Measurements from ENCODE around the gene ADAM11. TPM values are rescaled to one million over a fixed set of nuclear protein-coding genes. Genes with fewer than 3 reads are reported as not detected.

ADAM11 gene
- total RNA-seq, 2 donors from 2014 or later: 0.56 to 1.6 TPM

DNA sequence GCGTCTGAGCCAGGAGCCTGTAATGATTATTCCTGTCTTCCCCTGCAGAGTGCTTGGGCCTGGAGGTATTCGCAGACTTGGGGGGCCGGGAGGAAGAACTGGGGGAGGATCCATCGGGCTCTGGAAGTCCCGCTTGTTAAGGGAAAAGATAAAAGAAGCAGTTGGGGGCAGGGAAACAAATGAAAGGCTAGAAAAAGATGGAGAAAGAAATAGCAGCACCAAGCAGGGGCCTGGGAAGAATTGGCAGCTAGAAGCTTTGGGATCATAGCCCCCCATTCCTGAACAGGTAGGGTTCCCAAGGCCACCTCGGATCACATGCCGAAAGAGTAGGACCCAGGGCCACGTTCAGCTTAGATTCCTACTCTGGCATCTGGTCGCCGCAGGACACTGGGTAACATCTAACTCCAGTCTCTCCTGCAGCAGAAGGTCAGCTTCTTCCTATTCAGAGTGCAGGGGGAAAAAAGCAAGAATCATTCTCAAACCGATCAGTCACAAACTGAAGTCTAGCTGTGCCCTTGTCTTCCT is 23.6 kb downstream of the ADAM11 start:
- H3K27me3 Mint-ChIP-seq (ENCODE audit: low read depth): peaks cover 5% of the 10 kb centered on the region
- ATAC-seq (replicated peaks in 1 of 2) (no peak), DNase-seq (no peak)
- H3K27ac Mint-ChIP-seq: no peak overlapping the region
- H3K9me3 Mint-ChIP-seq: no peaks in the 10 kb centered on the region
- H3K4me1 Mint-ChIP-seq (ENCODE audit: low read depth): peaks cover 10% of the 10 kb centered on the region
- H3K4me3 Mint-ChIP-seq: no peak overlapping the region
- no peaks in the 10 kb centered on the region for H3K36me3 Mint-ChIP-seq (ENCODE audit: insufficient read depth in 2 of 2)

DNA sequence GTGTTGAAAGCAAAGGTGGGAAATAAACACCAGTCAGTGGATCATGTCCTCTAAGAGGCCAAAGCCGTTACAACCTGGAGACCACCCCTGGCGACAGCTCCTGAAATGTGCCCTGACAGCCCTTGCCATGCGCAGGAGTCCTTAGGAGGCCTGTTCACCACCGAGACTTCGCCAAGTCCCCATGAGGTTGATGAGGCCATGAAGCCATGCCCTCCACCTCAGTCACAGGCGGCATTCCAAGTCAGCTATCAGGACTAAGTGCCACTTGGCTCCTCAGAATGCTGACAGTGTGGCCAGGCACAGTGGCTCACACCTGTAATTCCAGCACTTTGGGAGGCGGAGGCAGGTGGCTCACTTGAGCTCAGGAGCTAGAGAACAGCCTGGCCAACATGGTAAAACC is 27.1 kb downstream of the ADAM11 start:
- Mint-ChIP-seq H3K36me3 (ENCODE audit: insufficient read depth in 2 of 2) (no peaks in the 10 kb centered on the region), H3K27ac (no peak overlapping the region), H3K4me1 (ENCODE audit: low read depth) (no peaks in the 10 kb centered on the region), H3K27me3 (ENCODE audit: low read depth) (no peaks in the 10 kb centered on the region), H3K9me3 (no peaks in the 10 kb centered on the region), H3K4me3 (no peak overlapping the region)
- ATAC-seq (replicated peaks in 1 of 2): no peak
- no peak for DNase-seq

DNA sequence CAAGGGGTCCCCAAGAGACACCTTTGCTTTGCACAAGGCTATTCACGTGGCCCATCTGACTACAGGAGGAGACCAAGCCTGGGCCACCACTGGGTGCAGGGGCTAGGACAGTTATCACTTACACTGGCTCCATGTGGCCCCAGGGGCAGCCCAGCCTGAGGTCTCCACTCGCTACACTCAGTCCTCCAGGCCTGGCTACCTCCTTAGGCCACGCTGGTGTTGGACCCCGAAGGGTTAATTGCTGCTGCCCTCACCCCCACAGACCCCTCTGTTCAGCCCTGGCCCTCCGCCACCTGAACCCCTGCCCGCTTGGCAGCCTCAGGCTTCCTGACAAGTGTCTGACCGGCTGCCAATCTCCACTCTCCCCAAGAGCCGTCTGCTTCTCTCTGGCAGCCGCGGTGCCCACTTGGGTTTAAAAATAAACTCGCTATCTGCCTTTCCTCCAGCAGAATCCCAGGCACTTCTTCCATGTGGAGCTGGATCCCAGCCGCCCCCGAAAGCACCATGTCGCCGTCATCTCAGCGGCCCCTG is 27.8 kb downstream of the ADAM11 start:
- no peak overlapping the region for H3K27ac Mint-ChIP-seq
- no peaks in the 10 kb centered on the region for H3K9me3 Mint-ChIP-seq
- ATAC-seq (replicated peaks in 1 of 2) (no peak), DNase-seq (no peak)
- no peaks in the 10 kb centered on the region for H3K27me3 Mint-ChIP-seq (ENCODE audit: low read depth)
- no peaks in the 10 kb centered on the region for H3K36me3 Mint-ChIP-seq (ENCODE audit: insufficient read depth in 2 of 2)
- H3K4me3 Mint-ChIP-seq: no peak overlapping the region
- no peaks in the 10 kb centered on the region for H3K4me1 Mint-ChIP-seq (ENCODE audit: low read depth)

DNA sequence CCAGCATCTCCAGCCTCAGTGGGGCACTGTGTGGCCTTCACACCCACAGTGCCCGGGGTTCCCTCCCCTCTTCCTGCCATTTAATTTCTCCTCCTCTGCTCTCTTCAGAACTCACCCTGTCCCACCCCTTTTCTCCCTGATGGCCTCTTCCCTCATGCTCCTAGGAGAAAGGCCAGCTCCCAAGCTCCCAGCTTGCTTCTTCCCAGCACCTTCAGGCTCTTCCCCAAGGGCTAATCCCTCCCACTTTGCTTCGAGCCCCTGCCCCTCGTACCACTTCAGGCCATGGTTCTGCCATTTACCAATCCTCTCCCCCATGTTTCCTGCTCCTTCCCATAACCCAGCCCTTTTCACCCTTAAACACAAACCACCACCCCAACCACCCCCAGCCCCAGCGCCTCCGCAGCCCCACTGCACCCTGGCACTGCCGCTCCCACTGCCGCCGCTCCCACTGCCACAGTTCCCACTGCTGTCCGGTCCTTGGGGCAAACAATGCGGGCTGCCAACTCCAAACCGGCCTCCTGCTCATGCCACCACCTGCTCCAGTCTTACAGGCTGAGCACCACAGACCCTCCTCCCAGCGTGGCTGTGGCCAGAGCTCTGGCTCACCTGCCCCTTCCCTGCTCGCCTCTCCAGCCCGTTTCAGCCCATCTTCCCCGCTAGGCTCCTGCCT is 28.6 kb downstream of the ADAM11 start:
- H3K36me3 Mint-ChIP-seq (ENCODE audit: insufficient read depth in 2 of 2): no peaks in the 10 kb centered on the region
- no peak for ATAC-seq (replicated peaks in 1 of 2)
- no peaks in the 10 kb centered on the region for H3K9me3 Mint-ChIP-seq

DNA sequence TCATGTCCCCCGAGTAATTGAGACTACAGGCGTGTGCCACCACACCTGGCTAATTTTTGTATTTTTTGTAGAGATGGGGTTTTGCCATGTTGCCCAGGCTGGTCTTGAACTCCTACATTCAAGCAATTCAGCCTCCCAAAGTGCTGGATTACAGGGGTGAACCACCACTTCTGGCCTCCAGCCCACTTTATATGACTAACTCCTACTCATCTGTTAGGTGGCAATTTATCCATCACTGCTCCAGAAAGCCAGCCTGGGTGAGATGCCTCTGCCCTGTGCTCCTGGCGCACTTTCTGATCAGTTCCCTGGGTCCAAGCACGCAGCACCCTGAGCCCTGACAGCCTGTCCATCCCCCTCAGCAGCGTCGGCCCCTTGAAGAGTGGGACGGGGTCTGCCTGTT is 29.4 kb downstream of the ADAM11 start:
- no peaks in the 10 kb centered on the region for H3K27me3 Mint-ChIP-seq (ENCODE audit: low read depth)
- peak overlapping the region; percentile 54 for H3K27ac Mint-ChIP-seq
- DNase-seq (no peak), ATAC-seq (replicated peaks in 1 of 2) (no peak)
- H3K4me1 Mint-ChIP-seq (ENCODE audit: low read depth): no peaks in the 10 kb centered on the region
- H3K4me3 Mint-ChIP-seq: no peak overlapping the region
- no peaks in the 10 kb centered on the region for H3K9me3 Mint-ChIP-seq
- H3K36me3 Mint-ChIP-seq (ENCODE audit: insufficient read depth in 2 of 2): no peaks in the 10 kb centered on the region

More for the DNA sequence above, 28.6 kb downstream of the ADAM11 start:
- H3K4me1 Mint-ChIP-seq (ENCODE audit: low read depth): no peaks in the 10 kb centered on the region
- peak overlapping the region; percentile 54 for H3K27ac Mint-ChIP-seq
- DNase-seq: no peak
- no peaks in the 10 kb centered on the region for H3K27me3 Mint-ChIP-seq (ENCODE audit: low read depth)
- H3K4me3 Mint-ChIP-seq: no peak overlapping the region

DNA sequence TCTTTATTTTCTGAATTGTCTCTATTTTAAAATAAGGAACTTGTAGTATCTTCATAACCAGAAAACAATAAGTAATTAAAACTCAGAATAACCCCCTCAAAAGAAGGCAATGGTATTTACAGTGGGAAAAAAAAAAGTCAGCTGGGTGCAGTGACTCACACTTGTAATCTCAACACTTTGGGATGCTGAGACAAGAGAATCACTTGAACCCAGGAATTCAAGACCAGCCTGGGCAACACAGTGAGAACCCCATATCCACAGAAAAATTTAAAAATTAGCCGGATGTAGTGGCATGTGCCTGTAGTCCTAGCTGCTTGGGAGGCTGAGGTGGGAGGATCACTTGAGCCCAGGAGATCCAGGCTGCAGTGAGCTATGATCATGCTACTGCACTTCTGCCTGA is 33.5 kb downstream of the ADAM11 start:
- H3K36me3 Mint-ChIP-seq (ENCODE audit: insufficient read depth in 2 of 2): no peaks in the 10 kb centered on the region
- no peaks in the 10 kb centered on the region for H3K27me3 Mint-ChIP-seq (ENCODE audit: low read depth)
- H3K4me3 Mint-ChIP-seq: no peak overlapping the region
- no peak overlapping the region for H3K27ac Mint-ChIP-seq
- ATAC-seq (replicated peaks in 1 of 2) (no peak), DNase-seq (no peak)
- peaks cover 13% of the 10 kb centered on the region for H3K4me1 Mint-ChIP-seq (ENCODE audit: low read depth)
- no peaks in the 10 kb centered on the region for H3K9me3 Mint-ChIP-seq

DNA sequence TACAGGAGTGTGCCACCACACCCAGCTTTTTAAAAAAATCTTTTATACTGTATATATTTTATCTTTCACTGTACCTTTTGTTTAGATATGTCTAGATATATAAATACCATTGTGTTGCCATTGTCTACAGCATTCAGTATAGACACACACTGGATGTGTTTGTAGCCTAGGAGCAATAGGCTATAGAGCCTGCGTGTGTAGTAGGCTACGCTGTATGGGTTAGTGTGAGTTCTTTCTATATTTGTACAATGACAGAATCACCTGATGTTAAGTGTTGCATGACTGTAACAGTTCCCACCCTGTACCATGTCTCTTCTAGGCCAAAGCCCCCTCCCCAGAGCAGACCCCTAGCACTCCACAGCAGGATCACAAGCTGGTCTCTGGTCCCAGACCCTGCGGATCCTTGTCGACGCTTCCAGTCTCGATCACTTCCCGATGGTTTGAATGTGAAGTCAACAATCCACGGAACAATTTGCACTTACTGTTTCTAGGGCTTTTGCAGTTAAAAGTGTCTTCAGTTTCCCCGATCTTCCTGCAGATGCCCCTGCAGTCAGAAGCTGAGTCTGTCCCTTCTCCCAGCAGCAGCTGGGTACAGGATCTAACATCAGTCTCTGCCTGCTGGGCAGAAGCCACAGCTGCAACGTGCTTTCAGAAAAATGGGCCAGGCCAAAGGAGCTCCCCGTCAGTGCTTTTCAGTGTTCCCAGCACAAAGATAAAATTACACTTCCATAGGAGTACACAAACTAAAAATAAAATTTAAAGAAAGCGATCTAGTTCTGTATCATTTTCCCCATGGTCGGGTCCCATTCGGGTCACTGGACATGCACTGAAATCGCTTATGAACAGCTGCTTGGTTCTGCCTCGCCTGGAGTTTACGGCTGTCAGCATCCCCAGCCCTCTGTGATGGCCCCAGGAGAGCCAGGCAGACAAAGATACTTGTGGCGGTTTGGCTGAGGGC is 35.4 kb downstream of the ADAM11 start:
- DNase-seq: no peak
- H3K4me1 Mint-ChIP-seq (ENCODE audit: low read depth): peaks cover 13% of the 10 kb centered on the region
- H3K36me3 Mint-ChIP-seq (ENCODE audit: insufficient read depth in 2 of 2): no peaks in the 10 kb centered on the region
- H3K4me3 Mint-ChIP-seq: no peak overlapping the region
- no peaks in the 10 kb centered on the region for H3K9me3 Mint-ChIP-seq
- ATAC-seq (replicated peaks in 1 of 2): no peak
- no peak overlapping the region for H3K27ac Mint-ChIP-seq
- H3K27me3 Mint-ChIP-seq (ENCODE audit: low read depth): no peaks in the 10 kb centered on the region

DNA sequence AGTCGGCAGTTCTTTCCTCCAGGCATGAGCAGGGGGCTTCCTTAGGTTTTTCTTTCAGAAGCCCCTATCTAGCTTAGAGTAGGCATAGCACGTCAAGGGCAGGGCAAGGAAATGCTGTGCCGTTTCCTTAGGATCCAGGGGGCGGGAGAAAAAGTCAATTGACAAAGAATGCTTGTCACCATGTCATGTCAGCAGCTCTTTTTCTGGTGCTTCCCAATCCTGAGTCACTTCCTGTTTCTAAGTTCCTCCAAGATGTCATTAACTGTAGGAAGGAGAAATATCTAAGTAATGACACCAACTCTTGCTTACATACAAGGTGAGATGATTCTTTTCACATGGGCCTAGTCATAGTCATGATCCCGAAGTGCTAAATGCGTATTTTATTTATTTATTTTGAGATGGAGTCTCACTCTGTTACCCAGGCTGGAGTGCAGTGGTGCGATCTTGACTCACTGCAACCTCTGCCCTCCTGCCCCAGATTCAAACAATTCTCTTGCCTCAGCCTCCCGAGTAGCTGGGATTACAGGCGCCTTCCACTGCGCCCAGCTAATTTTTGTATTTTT is 36.1 kb downstream of the ADAM11 start:
- H3K4me1 Mint-ChIP-seq (ENCODE audit: low read depth): peaks cover 13% of the 10 kb centered on the region
- H3K36me3 Mint-ChIP-seq (ENCODE audit: insufficient read depth in 2 of 2): no peaks in the 10 kb centered on the region
- H3K4me3 Mint-ChIP-seq: no peak overlapping the region
- no peaks in the 10 kb centered on the region for H3K9me3 Mint-ChIP-seq
- ATAC-seq (replicated peaks in 1 of 2) (peak in 1 of 2 donors; percentile 28), DNase-seq (no peak)
- no peaks in the 10 kb centered on the region for H3K27me3 Mint-ChIP-seq (ENCODE audit: low read depth)
- H3K27ac Mint-ChIP-seq: no peak overlapping the region

DNA sequence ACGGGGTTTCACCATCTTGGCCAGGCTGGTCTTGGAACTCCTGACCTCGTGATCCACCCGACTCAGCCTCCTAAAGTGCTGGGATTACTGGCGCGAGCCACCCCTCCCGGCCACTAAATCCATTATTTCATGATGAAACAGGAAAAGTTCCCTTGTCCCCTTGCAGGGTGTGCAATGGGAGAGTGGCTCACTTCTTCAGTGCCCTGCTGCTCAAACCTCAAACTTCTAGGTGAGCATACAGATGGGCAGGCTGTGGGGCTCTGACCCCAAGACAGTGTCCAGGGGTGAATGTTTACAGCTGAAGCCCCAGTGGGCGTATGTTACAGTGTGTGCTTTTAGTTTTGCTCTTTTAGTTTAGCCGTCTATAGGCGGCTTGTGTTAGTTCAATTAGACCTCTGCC is 36.6 kb downstream of the ADAM11 start:
- Mint-ChIP-seq H3K36me3 (ENCODE audit: insufficient read depth in 2 of 2) (no peaks in the 10 kb centered on the region), H3K4me1 (ENCODE audit: low read depth) (peaks cover 13% of the 10 kb centered on the region), H3K27me3 (ENCODE audit: low read depth) (no peaks in the 10 kb centered on the region), H3K4me3 (no peak overlapping the region), H3K27ac (no peak overlapping the region), H3K9me3 (no peaks in the 10 kb centered on the region)
- ATAC-seq (replicated peaks in 1 of 2): no peak
- no peak for DNase-seq

DNA sequence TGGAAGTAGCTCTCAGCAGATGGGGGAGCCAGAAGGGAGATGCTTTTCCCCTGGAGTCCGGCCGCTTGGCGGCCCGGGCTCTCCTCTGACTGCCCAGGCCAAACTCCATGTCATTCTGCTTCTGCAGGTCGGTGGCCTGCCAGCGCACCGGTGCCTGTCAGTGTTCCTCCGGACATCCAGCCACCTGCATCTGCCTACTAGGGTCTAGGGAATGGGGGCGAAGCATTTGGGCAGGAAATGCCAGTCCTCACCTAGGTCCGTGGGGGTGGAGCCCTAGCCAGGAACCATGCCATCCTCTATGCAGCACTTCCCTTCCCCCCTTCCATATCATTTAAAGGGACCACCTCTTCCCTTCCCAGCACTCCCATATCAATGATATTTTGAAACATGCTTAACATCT is 37.1 kb downstream of the ADAM11 start:
- no peaks in the 10 kb centered on the region for H3K27me3 Mint-ChIP-seq (ENCODE audit: low read depth)
- H3K4me1 Mint-ChIP-seq (ENCODE audit: low read depth): peaks cover 13% of the 10 kb centered on the region
- no peak overlapping the region for H3K27ac Mint-ChIP-seq
- DNase-seq (no peak), ATAC-seq (replicated peaks in 1 of 2) (no peak)
- no peak overlapping the region for H3K4me3 Mint-ChIP-seq
- H3K9me3 Mint-ChIP-seq: no peaks in the 10 kb centered on the region
- no peaks in the 10 kb centered on the region for H3K36me3 Mint-ChIP-seq (ENCODE audit: insufficient read depth in 2 of 2)

DNA sequence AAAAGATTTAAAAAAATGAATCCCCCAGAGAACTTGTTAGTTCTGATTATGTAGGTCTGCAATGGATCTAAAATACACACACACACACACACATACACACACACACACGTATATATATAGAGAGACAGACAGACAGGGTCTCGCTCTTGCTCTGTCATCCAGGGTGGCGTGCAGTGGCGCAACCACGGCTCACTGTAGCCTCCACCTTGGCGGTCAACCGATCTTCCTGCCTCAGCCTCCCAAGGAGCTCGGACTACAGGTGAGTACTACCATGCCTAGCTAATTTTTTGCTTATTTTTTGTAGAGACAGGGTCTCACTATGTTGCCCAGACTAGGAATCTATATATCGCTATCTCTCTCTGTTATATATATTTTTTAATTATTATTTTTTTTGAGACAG is 37.9 kb downstream of the ADAM11 start:
- Mint-ChIP-seq H3K27me3 (ENCODE audit: low read depth) (no peaks in the 10 kb centered on the region), H3K4me3 (no peak overlapping the region), H3K4me1 (ENCODE audit: low read depth) (peaks cover 13% of the 10 kb centered on the region), H3K27ac (no peak overlapping the region), H3K9me3 (no peaks in the 10 kb centered on the region), H3K36me3 (ENCODE audit: insufficient read depth in 2 of 2) (no peaks in the 10 kb centered on the region)
- DNase-seq (no peak), ATAC-seq (replicated peaks in 1 of 2) (no peak)

DNA sequence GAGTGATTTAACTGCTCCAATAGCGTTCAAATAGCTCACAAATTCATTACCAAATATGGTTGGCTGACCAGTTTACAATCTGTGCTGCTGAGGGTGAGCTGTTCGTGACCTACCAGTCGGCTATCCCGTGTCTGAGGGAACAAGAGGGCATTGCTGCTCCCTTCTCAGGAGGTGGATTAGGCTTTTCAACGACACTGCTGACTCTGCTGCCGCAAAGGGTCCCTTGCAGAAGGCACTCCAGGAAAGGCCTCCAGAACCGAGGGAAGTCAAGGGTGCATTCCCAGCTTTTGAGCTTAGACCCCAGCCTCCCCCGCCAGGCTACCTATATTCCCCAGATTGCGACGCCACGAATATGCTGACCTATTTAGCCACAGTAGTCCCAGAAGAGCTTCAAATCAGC is 39.0 kb downstream of the ADAM11 start:
- H3K27ac Mint-ChIP-seq: no peak overlapping the region
- no peak overlapping the region for H3K4me3 Mint-ChIP-seq
- no peaks in the 10 kb centered on the region for H3K27me3 Mint-ChIP-seq (ENCODE audit: low read depth)
- H3K9me3 Mint-ChIP-seq: no peaks in the 10 kb centered on the region
- H3K36me3 Mint-ChIP-seq (ENCODE audit: insufficient read depth in 2 of 2): no peaks in the 10 kb centered on the region
- ATAC-seq (replicated peaks in 1 of 2) (no peak), DNase-seq (no peak)
- peaks cover 13% of the 10 kb centered on the region for H3K4me1 Mint-ChIP-seq (ENCODE audit: low read depth)

DNA sequence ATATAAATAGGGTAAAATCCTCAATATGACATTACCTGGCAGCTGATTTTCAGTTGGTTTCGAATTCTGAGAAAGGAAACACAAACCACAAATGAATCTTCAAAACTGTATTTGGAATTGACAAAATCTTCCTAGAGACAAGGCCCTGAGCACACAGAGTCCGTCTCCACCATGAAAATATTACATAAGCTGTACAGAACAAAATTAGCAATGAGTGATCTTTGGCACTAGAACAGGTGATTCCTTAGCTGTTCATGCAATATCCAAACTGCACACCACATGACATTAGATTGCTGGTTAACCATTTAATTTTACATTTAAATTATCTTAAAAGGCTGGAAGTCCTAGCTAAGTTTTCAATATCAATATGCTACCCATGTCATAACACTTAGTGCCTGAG is 39.6 kb downstream of the ADAM11 start:
- Mint-ChIP-seq H3K9me3 (no peaks in the 10 kb centered on the region), H3K27ac (no peak overlapping the region), H3K27me3 (ENCODE audit: low read depth) (no peaks in the 10 kb centered on the region), H3K4me3 (no peak overlapping the region), H3K4me1 (ENCODE audit: low read depth) (peaks cover 13% of the 10 kb centered on the region), H3K36me3 (ENCODE audit: insufficient read depth in 2 of 2) (no peaks in the 10 kb centered on the region)
- DNase-seq (no peak), ATAC-seq (replicated peaks in 1 of 2) (no peak)
